ENCODE measurements around the gene FAM236A.
"Not testable (repeated sequence)": the region's sequence is repeated elsewhere in the genome, so short reads cannot be mapped to it uniquely, and the experiment has no call there.

- not testable (repeated sequence) for TF ChIP-seq POLR2AphosphoS5, POLR2A (IDR thresholded peaks at IDR 0.05; ENCODE audit: low read depth, low read length)
These were observed 33.9 kb downstream of the FAM236A start for GRCh38 chrX:72971859-72972258.
